SK-N-SH (cell line): ENCODE measurements around the gene CDK5RAP2. TPM values are rescaled to one million over a fixed set of nuclear protein-coding genes. Genes with fewer than 3 reads are reported as not detected.
A peak's percentile ranks its signal among the peaks of the same experiment; 100 is the strongest.

Experiments used
- CTCF ChIA-PET: fragments of 300-600, 350-600 bp; formaldehyde crosslinking; extraction: SDS; loops from one replicate; lab custom pipeline; 2021; lab: Yijun Ruan, JAX
- POLR2A ChIA-PET: fragments of 350-600 bp; sonication (Branson Sonifier 250); formaldehyde crosslinking; extraction: SDS; loops from one replicate; lab custom pipeline; 2020; ENCODE audit warnings: antibody characterized with exemption, inconsistent platforms; lab: Yijun Ruan, JAX
- DNase-seq: peaks from one replicate; pipeline ENCODE4 v3.0.0; 2012
- H2AFZ ChIP-seq: fragments of 200-600 bp; sonication (generic); 2 replicates; pipeline ENCODE4 v1.8.1; 2016; ENCODE audit warnings: antibody characterized with exemption, mild to moderate bottlenecking, low read depth
- H3F3A ChIP-seq: fragments of 200-600 bp; sonication (generic); replicated peaks from 2 replicates; pipeline ENCODE3; 2016; ENCODE audit warnings: antibody characterized with exemption, mild to moderate bottlenecking; ENCODE audit not compliant: insufficient read depth
- H3K27ac ChIP-seq, 2 experiments: fragments of 200-500 bp in 1 of 2; fragments of 200-600 bp in 1 of 2; sonication (Bioruptor generic) in 1 of 2; sonication (generic), shearing (Covaris generic) in 1 of 2; 2 replicates each; pipeline versions ENCODE4 v1.5.1 to v1.6.1; 2014 to 2016; ENCODE audit warnings: low read depth in 2 of 2, inconsistent platforms in 1 of 2, low read length in 1 of 2, mild to moderate bottlenecking in 1 of 2, mixed read lengths in 1 of 2
- H3K27me3 ChIP-seq: fragments of 200-600 bp; sonication (generic), shearing (Covaris generic); 2 replicates; pipeline ENCODE4 v1.6.1; 2016; ENCODE audit warnings: mixed run types; ENCODE audit not compliant: insufficient read depth
- H3K36me3 ChIP-seq, 2 experiments: fragments of 200-500 bp in 1 of 2; fragments of 200-600 bp in 1 of 2; sonication (Bioruptor generic) in 1 of 2; sonication (generic) in 1 of 2; replicated peaks in 1 of 2; 2 replicates each; pipeline versions ENCODE3 to v1.5.1; 2014 to 2016; ENCODE audit warnings: low read length in 1 of 2, mild to moderate bottlenecking in 1 of 2; ENCODE audit not compliant: insufficient read depth in 2 of 2, control insufficient read depth in 1 of 2
- H3K4me1 ChIP-seq, 2 experiments: fragments of 200-500 bp in 1 of 2; fragments of 200-600 bp in 1 of 2; sonication (Bioruptor generic) in 1 of 2; sonication (generic), shearing (Covaris generic) in 1 of 2; 2 replicates each; pipeline versions ENCODE4 v1.5.1 to v1.6.1; 2014 to 2016; ENCODE audit warnings: low read depth in 1 of 2, low read length in 1 of 2, mixed run types in 1 of 2; ENCODE audit not compliant: insufficient read depth in 2 of 2, control insufficient read depth in 1 of 2
- H3K4me2 ChIP-seq: fragments of 200-600 bp; sonication (generic), shearing (Covaris generic); 2 replicates; pipeline ENCODE4 v1.6.1; 2017; ENCODE audit warnings: mixed run types
- H3K4me3 ChIP-seq, 2 experiments: fragments of 200-500 bp in 1 of 2; fragments of 200-600 bp in 1 of 2; sonication (Bioruptor generic) in 1 of 2; sonication (generic), shearing (Covaris generic) in 1 of 2; 2 replicates each; pipeline versions ENCODE4 v1.5.1 to v1.8.1; 2014 to 2016; ENCODE audit warnings: low read depth in 2 of 2, inconsistent platforms in 1 of 2, low read length in 1 of 2, mild to moderate bottlenecking in 1 of 2, mixed read lengths in 1 of 2, moderate library complexity in 1 of 2
- H3K79me2 ChIP-seq: fragments of 200-600 bp; sonication (generic); 2 replicates; pipeline ENCODE4 v1.8.1; 2017; ENCODE audit warnings: mild to moderate bottlenecking; ENCODE audit not compliant: insufficient read depth
- H3K9ac ChIP-seq: fragments of 200-600 bp; sonication (generic); 2 replicates; pipeline ENCODE4 v1.6.1; 2017; ENCODE audit warnings: mixed run types
- H3K9me2 ChIP-seq: fragments of 200-600 bp; sonication (generic); 2 replicates; pipeline ENCODE4 v1.6.1; 2017; ENCODE audit warnings: mixed run types
- H3K9me3 ChIP-seq: fragments of 200-600 bp; sonication (generic); 2 replicates; pipeline ENCODE4 v1.6.1; 2017; ENCODE audit warnings: mixed run types, mild to moderate bottlenecking, moderate library complexity
- H4K20me1 ChIP-seq: fragments of 200-600 bp; sonication (generic); 2 replicates; pipeline ENCODE4 v1.6.1; 2017; ENCODE audit warnings: mild to moderate bottlenecking, mixed run types; ENCODE audit not compliant: insufficient read depth
- CHD2 ChIP-seq: fragments of 150-350 bp; IDR thresholded peaks from 2 replicates; pipeline ENCODE4 v1.6.1; 2018; ENCODE audit warnings: low read length; ENCODE audit not compliant: partially characterized antibody
- CTCF ChIP-seq: fragments of 200-600 bp; sonication (generic); IDR thresholded peaks from 2 replicates; pipeline ENCODE4 v1.6.1; 2017; ENCODE audit warnings: antibody characterized with exemption, mild to moderate bottlenecking, moderate library complexity
- EP300 ChIP-seq, 2 experiments: IDR thresholded peaks; 2 replicates each; pipeline versions ENCODE4 v1.4.0 to v1.6.1; 2012; ENCODE audit warnings: borderline replicate concordance in 1 of 2, low read depth in 1 of 2, low read length in 1 of 2
- GATA2 ChIP-seq: sonication (generic); formaldehyde crosslinking; IDR thresholded peaks from 2 replicates; pipeline ENCODE4 v1.5.0; 2020; ENCODE audit warnings: mild to moderate bottlenecking, missing genetic modification reagents
- MAX ChIP-seq: IDR thresholded peaks from 2 replicates; pipeline ENCODE4 v1.4.0; 2012; ENCODE audit warnings: low read depth
- MEF2A ChIP-seq: IDR thresholded peaks from 2 replicates; pipeline ENCODE4 v1.4.0; 2012; ENCODE audit warnings: low read depth, borderline replicate concordance
- NRF1 ChIP-seq: IDR thresholded peaks from 2 replicates; pipeline ENCODE4 v1.6.1; 2012; ENCODE audit warnings: low read depth, mild to moderate bottlenecking, low read length
- POLR2AphosphoS5 ChIP-seq: IDR thresholded peaks from 2 replicates; pipeline ENCODE4 v1.6.1; 2012; ENCODE audit warnings: low read depth, low read length
- RAD21 ChIP-seq: IDR thresholded peaks from 2 replicates; pipeline ENCODE4 v1.6.1; 2012; ENCODE audit warnings: mild to moderate bottlenecking, low read length
- RFX5 ChIP-seq: IDR thresholded peaks from 2 replicates; pipeline ENCODE4 v1.6.1; 2012; ENCODE audit warnings: mild to moderate bottlenecking, improper control_type of control experiment, low read length
- SIN3A ChIP-seq: IDR thresholded peaks from 2 replicates; pipeline ENCODE4 v1.6.1; 2012; ENCODE audit warnings: low read depth, mild to moderate bottlenecking, low read length, moderate library complexity, borderline replicate concordance
- SMC3 ChIP-seq: IDR thresholded peaks from 2 replicates; pipeline ENCODE4 v1.6.1; 2012; ENCODE audit warnings: low read depth, low read length, improper control_type of control experiment
- ZBTB33 ChIP-seq: IDR thresholded peaks from 2 replicates; pipeline ENCODE4 v1.4.0; 2012; ENCODE audit warnings: low read depth, borderline replicate concordance
- WGBS: methylation state at CpG from one replicate; pipeline ENCODE4 v1.1.6; 2017; ENCODE audit warnings: low lambda C conversion rate; 5-methylcytosine and 5-hydroxymethylcytosine counted together
- polyA plus RNA-seq, 3 experiments: library from polyadenylated mRNA; depleted of rRNA; stranded (reverse); fragments of >200 nt; gene quantifications; 2 replicates each; pipeline ENCODE4 v1.2.3, GENCODE V29; 2012
- TF ChIP-seq, protein P1 (sequence below): IDR thresholded peaks from 2 replicates; pipeline ENCODE4; 2012

Gene CDK5RAP2
- polyA plus RNA-seq, 1 of the 3 experiments (the other 2 are of a cell fraction) = 20.7 TPM

- no peak for DNase-seq
- H3K4me1 ChIP-seq = peaks cover 0 to 6% of the 10 kb centered on the region in 2 experiments; a peak in 1 of 4 replicates
- CTCF ChIA-PET = interaction anchor here (0.6 to 2.7 kb wide), 5 partner anchors 44 to 795 kb away, joined by 3 to 13 read pairs (median 4); no protein-coding TSS in a partner anchor
- TF ChIP-seq ZBTB33 = no peak
- no peak for TF ChIP-seq EP300 (IDR thresholded peaks at IDR 0.05; ENCODE audit: borderline replicate concordance in 1 of 2, low read depth in 1 of 2, low read length in 1 of 2)
- TF ChIP-seq GATA2 = no peak
- TF ChIP-seq MEF2A = no peak
- no peak for TF ChIP-seq CTCF
- TF ChIP-seq MAX = no peak
- no peak for TF ChIP-seq RFX5
- TF ChIP-seq, protein P1, sequence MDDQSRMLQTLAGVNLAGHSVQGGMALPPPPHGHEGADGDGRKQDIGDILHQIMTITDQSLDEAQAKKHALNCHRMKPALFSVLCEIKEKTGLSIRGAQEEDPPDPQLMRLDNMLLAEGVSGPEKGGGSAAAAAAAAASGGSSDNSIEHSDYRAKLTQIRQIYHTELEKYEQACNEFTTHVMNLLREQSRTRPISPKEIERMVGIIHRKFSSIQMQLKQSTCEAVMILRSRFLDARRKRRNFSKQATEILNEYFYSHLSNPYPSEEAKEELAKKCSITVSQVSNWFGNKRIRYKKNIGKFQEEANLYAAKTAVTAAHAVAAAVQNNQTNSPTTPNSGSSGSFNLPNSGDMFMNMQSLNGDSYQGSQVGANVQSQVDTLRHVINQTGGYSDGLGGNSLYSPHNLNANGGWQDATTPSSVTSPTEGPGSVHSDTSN = no peak
- no peak for TF ChIP-seq POLR2AphosphoS5
- TF ChIP-seq SIN3A = no peak
- TF ChIP-seq, all 33 proteins: peak for 0
- Histone ChIP-seq H3K9ac (no peak overlapping the region), H3F3A (no peaks in the 10 kb centered on the region), H3K4me3 (no peak overlapping the region), H3K9me3 (no peaks in the 10 kb centered on the region), H3K9me2 (no peaks in the 10 kb centered on the region), H3K27me3 (no peaks in the 10 kb centered on the region), H2AFZ (no peak overlapping the region), H3K27ac (no peak overlapping the region), H4K20me1 (no peaks in the 10 kb centered on the region), H3K79me2 (no peaks in the 10 kb centered on the region), H3K4me2 (no peak overlapping the region), H3K36me3 (no peaks in the 10 kb centered on the region)
- POLR2A ChIA-PET = no interaction called here
- 89% methylated on average over 4 of the region's 4 CpGs for WGBS
Measured at GRCh38 chr9:120350596-120350995, 229.4 kb downstream of the CDK5RAP2 start.

DNA sequence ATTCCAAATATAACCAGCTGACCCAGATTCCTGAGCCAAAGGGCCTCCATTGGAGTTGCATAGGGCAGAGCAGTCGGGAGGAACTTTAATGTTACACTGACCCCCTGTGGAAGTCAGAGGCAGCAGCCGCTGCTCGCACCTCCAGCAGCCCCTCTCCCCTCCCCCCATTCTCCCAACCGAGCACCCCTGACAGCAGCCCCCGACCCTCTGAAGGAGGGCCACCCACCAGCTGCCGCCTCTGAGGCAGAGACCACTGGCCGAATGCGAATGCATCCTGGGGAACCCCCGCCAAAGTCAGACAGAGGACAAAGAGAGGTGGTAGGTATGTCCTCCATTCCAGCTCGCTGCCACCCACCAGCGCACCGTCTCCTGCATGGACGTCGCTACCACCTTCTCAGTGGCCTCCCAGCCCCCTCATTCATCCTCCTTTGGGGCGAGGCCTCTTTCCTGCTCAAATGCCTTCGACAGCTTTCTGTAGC is 231.0 kb downstream of the CDK5RAP2 start:
- peaks cover 0 to 6% of the 10 kb centered on the region in 2 experiments; a peak in 1 of 4 replicates for H3K4me1 ChIP-seq
- H3K4me2 ChIP-seq = no peak overlapping the region
- peak; percentile 85 for DNase-seq
- H3K9ac ChIP-seq = no peak overlapping the region
- no peaks in the 10 kb centered on the region for H3K9me2 ChIP-seq
- no peaks in the 10 kb centered on the region for H3K27me3 ChIP-seq
- TF ChIP-seq NRF1 (no peak), CHD2 (peak; percentile 47), CTCF (peak; percentile 74), RAD21 (peak; percentile 89), SMC3 (peak; percentile 80)
- H3K27ac ChIP-seq = no peak overlapping the region
- no peaks in the 10 kb centered on the region for H3K36me3 ChIP-seq
- H3F3A ChIP-seq = no peaks in the 10 kb centered on the region
- CTCF ChIA-PET = interaction anchor here (0.5 to 2.7 kb wide), 39 partner anchors 10 to 982 kb away, joined by 3 to 33 read pairs (median 4); no protein-coding TSS in a partner anchor
- 29% methylated on average over 8 of the region's 16 CpGs for WGBS
- H3K79me2 ChIP-seq = no peaks in the 10 kb centered on the region
- no peak overlapping the region; a peak in 1 of 4 replicates for H3K4me3 ChIP-seq
- H4K20me1 ChIP-seq = no peaks in the 10 kb centered on the region
- POLR2A ChIA-PET = no interaction called here
- no peaks in the 10 kb centered on the region for H3K9me3 ChIP-seq
- H2AFZ ChIP-seq = no peak overlapping the region
